ENCODE measurements around the gene SLC19A1. TPM values are rescaled to one million over a fixed set of nuclear protein-coding genes. Genes with fewer than 3 reads are reported as not detected.

The SLC19A1 gene
- polyA plus RNA-seq, 3 donors, result 25.0 to 53.0 (median 39.9) TPM

GRCh38 chr21:45475797-45476570, 66.3 kb downstream of the SLC19A1 start:
- no peak overlapping the region for H2AFZ ChIP-seq (ENCODE audit: insufficient read depth, low read depth, low read length, poor library complexity, severe bottlenecking)
- peaks cover 31% of the 10 kb centered on the region for H3K4me1 Mint-ChIP-seq
- H3K36me3 ChIP-seq (replicated peaks in 1 of 2; ENCODE audit: control insufficient read depth in 1 of 2, insufficient read depth in 2 of 2, low read length in 2 of 2), result no peaks in the 10 kb centered on the region
- DNase-seq, result no peak
- WGBS (ENCODE audit: insufficient coverage), result 91% methylated on average over 53 of the region's 53 CpGs
- H3K9me3 ChIP-seq (replicated peaks in 1 of 2; ENCODE audit: control insufficient read depth in 1 of 2, insufficient read depth in 1 of 2, low read length in 2 of 2), result no peaks in the 10 kb centered on the region
- H3K27me3 Mint-ChIP-seq (ENCODE audit: low read depth in 3 of 3), result peaks cover 2 to 4% (median 2%) of the 10 kb centered on the region in 3 donors
- H3K4me3 Mint-ChIP-seq, result no peak overlapping the region
- H3K4me1 ChIP-seq (ENCODE audit: control insufficient read depth in 1 of 2, insufficient read depth in 2 of 2, low read length in 2 of 2), result peaks cover 34 to 35% of the 10 kb centered on the region in 2 donors
- H4K20me1 ChIP-seq (ENCODE audit: insufficient read depth, low read length), result no peaks in the 10 kb centered on the region
- H3K79me2 ChIP-seq (ENCODE audit: insufficient read depth, low read length), result no peaks in the 10 kb centered on the region
- H3K4me3 ChIP-seq (replicated peaks in 1 of 3; ENCODE audit: low read depth in 2 of 3, low read length in 3 of 3), result no peak overlapping the region
- H3K9me3 Mint-ChIP-seq, result peaks cover 0 to 6% (median 0%) of the 10 kb centered on the region in 7 donors
- no peak overlapping the region for H3K4me2 ChIP-seq (replicated peaks; ENCODE audit: extremely low read depth, low read length, poor library complexity, severe bottlenecking)
- H3K36me3 Mint-ChIP-seq, result no peaks in the 10 kb centered on the region
- peak overlapping the region in 2 of 7 donors; percentile 33 to 55 for H3K27ac Mint-ChIP-seq
- TF ChIP-seq CTCF (IDR thresholded peaks at IDR 0.05), result no peak
- intact Hi-C loops (cut with micrococcal nuclease), result loop anchor here (5.0 kb wide), 3 partner anchors 71 to 346 kb away; no protein-coding TSS in a partner anchor
- no peak overlapping the region for H3K27ac ChIP-seq (ENCODE audit: low read depth in 1 of 2, low read length in 2 of 2)
- H3K9ac ChIP-seq (ENCODE audit: insufficient read depth, low read length, poor library complexity, severe bottlenecking), result no peak overlapping the region
- no peaks in the 10 kb centered on the region for H3K27me3 ChIP-seq (ENCODE audit: control insufficient read depth in 2 of 2, insufficient read depth in 2 of 2, low read length in 2 of 2)

GRCh38 chr21:45475004-45475685, 67.1 kb downstream of the SLC19A1 start:
- TF ChIP-seq CTCF (IDR thresholded peaks at IDR 0.05), result no peak
- Mint-ChIP-seq H3K36me3 (no peaks in the 10 kb centered on the region), H3K27ac (peak overlapping the region in 1 of 7 donors; percentile 52), H3K4me1 (peaks cover 31% of the 10 kb centered on the region), H3K4me3 (no peak overlapping the region), H3K27me3 (ENCODE audit: low read depth in 3 of 3) (peaks cover 2 to 4% (median 2%) of the 10 kb centered on the region in 3 donors), H3K9me3 (peaks cover 0 to 6% (median 0%) of the 10 kb centered on the region in 7 donors)
- Histone ChIP-seq H3K4me2 (replicated peaks; ENCODE audit: extremely low read depth, low read length, poor library complexity, severe bottlenecking) (no peak overlapping the region), H3K4me3 (replicated peaks in 1 of 3; ENCODE audit: low read depth in 2 of 3, low read length in 3 of 3) (no peak overlapping the region), H3K79me2 (ENCODE audit: insufficient read depth, low read length) (no peaks in the 10 kb centered on the region), H3K27me3 (ENCODE audit: control insufficient read depth in 2 of 2, insufficient read depth in 2 of 2, low read length in 2 of 2) (no peaks in the 10 kb centered on the region), H3K36me3 (replicated peaks in 1 of 2; ENCODE audit: control insufficient read depth in 1 of 2, insufficient read depth in 2 of 2, low read length in 2 of 2) (no peaks in the 10 kb centered on the region), H3K27ac (ENCODE audit: low read depth in 1 of 2, low read length in 2 of 2) (no peak overlapping the region), H3K9ac (ENCODE audit: insufficient read depth, low read length, poor library complexity, severe bottlenecking) (no peak overlapping the region), H3K4me1 (ENCODE audit: control insufficient read depth in 1 of 2, insufficient read depth in 2 of 2, low read length in 2 of 2) (peaks cover 34 to 35% of the 10 kb centered on the region in 2 donors), H2AFZ (ENCODE audit: insufficient read depth, low read depth, low read length, poor library complexity, severe bottlenecking) (no peak overlapping the region), H3K9me3 (replicated peaks in 1 of 2; ENCODE audit: control insufficient read depth in 1 of 2, insufficient read depth in 1 of 2, low read length in 2 of 2) (no peaks in the 10 kb centered on the region), H4K20me1 (ENCODE audit: insufficient read depth, low read length) (no peaks in the 10 kb centered on the region)
- DNase-seq, result no peak
- WGBS (ENCODE audit: insufficient coverage), result 97% methylated on average over 43 of the region's 43 CpGs
- intact Hi-C loops (cut with micrococcal nuclease), result loop anchor here (5.0 kb wide), 3 partner anchors 72 to 347 kb away; no protein-coding TSS in a partner anchor
